NB4 (cell line): ENCODE results near the gene POMGNT2.

Experiments
- CTCF ChIP-seq: IDR thresholded peaks from one replicate; pipeline ENCODE4 v1.5.1; 2012; ENCODE audit warnings: low read depth, low read length
- MYC ChIP-seq: IDR thresholded peaks from 2 replicates; pipeline ENCODE4 v1.6.1; 2011; ENCODE audit warnings: low read depth, low read length
- POLR2A ChIP-seq: IDR thresholded peaks from 2 replicates; pipeline ENCODE4 v1.6.1; 2011; ENCODE audit warnings: mild to moderate bottlenecking; ENCODE audit not compliant: insufficient read length; ENCODE audit errors: extremely low read depth

- TF ChIP-seq CTCF (no peak), POLR2A (no peak), MYC (no peak)
Measured at GRCh38 chr3:43094851-43095250, 11.0 kb downstream of the POMGNT2 start.
